GM10266 (cell line): ENCODE data around the gene RFXANK.
A peak's percentile ranks its signal among the peaks of the same experiment; 100 is the strongest.
"Not testable (repeated sequence)": the region's sequence is repeated elsewhere in the genome, so short reads cannot be mapped to it uniquely, and the experiment has no call there.

Experiments
- DNase-seq: peaks from one replicate; pipeline ENCODE4 v3.0.0; 2012; ENCODE audit errors: extremely low spot score
- CTCF ChIP-seq: IDR thresholded peaks from 2 replicates; pipeline ENCODE4 v1.5.1; 2012; ENCODE audit warnings: mild to moderate bottlenecking, low read depth; ENCODE audit not compliant: control insufficient read depth, insufficient read depth; ENCODE audit errors: missing control alignments

Gene RFXANK

GRCh38 chr19:19192078-19192882 lies at the start of gene RFXANK, which contains the start of gene BORCS8:
RFXANK (plus strand) TSS chr19:19192258; CDS start chr19:19193947, 1,689 bp downstream.
BORCS8 (minus strand) TSS chr19:19192152; CDS start chr19:19192117, 35 bp downstream.
- peak; percentile 95 for DNase-seq
- TF ChIP-seq CTCF, result no peak

- no peak for TF ChIP-seq CTCF
- no peak for DNase-seq
Measured at GRCh38 chr19:19142347-19142746, 49.7 kb upstream of the RFXANK start.

GRCh38 chr19:19145281-19145680 lies 46.8 kb upstream of the RFXANK start:
- no peak for DNase-seq
- TF ChIP-seq CTCF, result no peak

- peak; percentile 90 for DNase-seq
- peak; percentile 99 for TF ChIP-seq CTCF
Measured at GRCh38 chr19:19145684-19146608, 46.1 kb upstream of the RFXANK start.

- TF ChIP-seq CTCF, result no peak
- no peak for DNase-seq
Measured at GRCh38 chr19:19146865-19147264, 45.2 kb upstream of the RFXANK start.

- DNase-seq, result no peak
Measured at GRCh38 chr19:19147344-19147743, 44.7 kb upstream of the RFXANK start.

GRCh38 chr19:19148504-19148903 lies 43.6 kb upstream of the RFXANK start:
- not testable (repeated sequence) for DNase-seq

More at GRCh38 chr19:19147344-19147743, 44.7 kb upstream of the RFXANK start:
- TF ChIP-seq CTCF, result no peak
